Activated CD4-positive, alpha-beta T cell treated with anti-CD3 and anti-CD28 coated beads, Interleukin-2, amount 50 U/mL, for 4 hours (primary cell): ENCODE data around the gene DNAJC1.
"Not testable (repeated sequence)": the region's sequence is repeated elsewhere in the genome, so short reads cannot be mapped to it uniquely, and the experiment has no call there.

Experiments used
- DNase-seq, 2 experiments: peaks; one replicate each; pipeline ENCODE4 v3.0.0-alpha.2; 2020

Gene DNAJC1

DNA sequence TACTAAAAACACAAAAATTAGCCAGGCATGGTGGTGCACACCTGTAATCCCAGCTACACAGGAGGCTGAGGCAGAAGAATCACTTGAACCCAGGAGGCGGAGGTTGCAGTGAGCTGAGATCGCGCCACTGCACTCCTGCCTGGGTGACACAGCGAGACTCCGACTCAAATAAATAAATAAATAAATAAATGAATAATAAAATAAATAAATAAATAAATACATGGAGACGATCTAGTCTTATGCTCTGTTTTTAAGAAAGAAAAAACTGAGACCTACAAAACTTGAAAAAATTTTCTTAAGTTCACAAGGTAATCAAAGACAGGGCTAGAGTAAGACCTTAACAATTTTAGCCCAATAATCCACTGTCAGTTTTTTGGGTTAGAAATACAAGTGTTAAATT is 181.3 kb downstream of the DNAJC1 start:
- DNase-seq: not testable (repeated sequence)

DNA sequence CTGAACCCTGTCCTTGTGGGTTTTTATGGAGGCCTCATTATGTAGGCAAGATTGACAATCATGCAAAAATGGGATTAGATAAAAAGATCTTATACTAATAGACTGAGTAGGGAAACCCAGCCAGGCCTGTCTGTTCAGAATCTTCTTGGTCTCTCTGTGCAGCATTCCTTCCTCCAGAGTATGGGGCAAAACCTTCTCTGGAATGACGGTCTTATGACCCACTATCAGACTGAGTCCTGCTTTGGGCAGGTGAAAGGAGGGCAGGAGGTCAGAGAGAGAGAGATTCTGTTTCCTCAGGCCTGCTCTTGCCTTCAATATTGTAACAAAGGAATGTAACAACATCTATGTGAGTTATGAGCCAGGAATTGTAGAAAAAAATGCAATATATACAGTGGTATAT is 182.6 kb downstream of the DNAJC1 start:
- no peak for DNase-seq

DNA sequence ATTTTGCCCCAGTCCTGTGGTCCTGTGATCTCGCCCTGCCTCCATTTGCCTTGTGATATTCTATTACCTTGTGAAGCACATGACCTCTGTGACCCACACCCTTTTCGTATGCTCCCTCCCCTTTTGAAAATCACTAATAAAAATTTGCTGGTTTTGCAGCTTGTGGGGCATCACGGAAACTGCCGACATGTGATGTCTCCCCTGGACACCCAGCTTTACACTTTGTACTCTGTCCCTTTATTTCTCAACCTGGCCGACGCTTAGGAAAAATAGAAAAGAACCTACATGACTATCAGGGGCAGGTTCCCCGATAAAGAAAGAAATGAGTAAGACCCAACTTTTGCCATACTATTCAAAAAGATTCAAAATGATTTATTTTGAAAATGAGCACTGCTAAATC is 185.1 kb downstream of the DNAJC1 start:
- not testable (repeated sequence) for DNase-seq

DNA sequence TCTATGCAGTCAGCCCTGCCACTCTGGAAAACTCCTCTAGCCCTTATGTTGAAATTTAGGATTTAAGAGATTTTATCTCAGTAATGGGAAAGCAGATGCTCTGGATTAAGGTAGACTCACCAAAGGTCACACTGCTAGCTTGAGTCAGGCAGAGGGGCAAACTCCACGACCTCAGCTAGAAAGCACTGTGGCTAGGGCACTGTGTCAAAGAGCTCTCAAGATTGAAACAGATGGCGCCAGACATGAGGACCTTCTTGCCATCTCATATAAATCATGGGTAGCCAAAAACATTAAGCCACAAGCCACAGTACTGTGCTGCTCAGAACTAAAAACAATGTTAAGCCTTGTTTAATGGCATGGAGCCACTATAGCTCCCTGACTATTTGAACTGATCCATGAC is 188.7 kb downstream of the DNAJC1 start:
- no peak for DNase-seq

DNA sequence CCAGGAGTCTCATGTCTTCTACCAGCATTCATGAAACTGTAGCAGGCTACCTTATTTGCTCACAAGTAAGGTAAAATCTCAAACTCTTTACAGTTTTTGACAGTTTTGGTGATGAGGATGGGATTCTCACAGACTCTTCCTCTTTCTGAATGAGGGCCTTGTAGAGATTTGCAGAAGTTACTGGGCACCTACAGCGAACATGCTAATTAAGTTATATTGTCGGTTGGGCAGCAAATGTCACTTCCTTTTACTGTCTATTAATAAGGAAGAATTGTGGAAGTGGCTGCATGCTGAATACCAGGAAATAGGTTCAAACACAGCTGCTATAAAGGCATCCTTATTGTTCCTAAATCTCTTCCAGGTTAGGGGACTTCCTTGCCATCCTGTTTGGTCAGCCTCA is 189.6 kb downstream of the DNAJC1 start:
- DNase-seq: no peak

DNA sequence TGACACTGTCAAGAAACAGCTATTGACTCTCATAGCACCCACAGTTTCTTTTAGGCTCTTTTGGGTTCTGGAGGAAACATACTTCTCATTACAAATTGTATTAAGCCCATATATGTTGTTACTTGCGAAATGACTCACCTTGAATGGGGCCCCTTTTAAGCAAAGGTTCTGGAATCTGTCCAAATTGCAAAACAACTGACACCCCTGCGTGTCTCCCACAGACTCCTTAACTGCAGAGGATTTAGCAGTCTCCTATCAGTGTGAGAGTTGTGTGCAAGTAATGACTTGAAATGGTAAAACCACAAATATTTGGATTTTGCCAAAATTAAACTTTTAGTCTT is 192.3 kb downstream of the DNAJC1 start:
- no peak for DNase-seq

DNA sequence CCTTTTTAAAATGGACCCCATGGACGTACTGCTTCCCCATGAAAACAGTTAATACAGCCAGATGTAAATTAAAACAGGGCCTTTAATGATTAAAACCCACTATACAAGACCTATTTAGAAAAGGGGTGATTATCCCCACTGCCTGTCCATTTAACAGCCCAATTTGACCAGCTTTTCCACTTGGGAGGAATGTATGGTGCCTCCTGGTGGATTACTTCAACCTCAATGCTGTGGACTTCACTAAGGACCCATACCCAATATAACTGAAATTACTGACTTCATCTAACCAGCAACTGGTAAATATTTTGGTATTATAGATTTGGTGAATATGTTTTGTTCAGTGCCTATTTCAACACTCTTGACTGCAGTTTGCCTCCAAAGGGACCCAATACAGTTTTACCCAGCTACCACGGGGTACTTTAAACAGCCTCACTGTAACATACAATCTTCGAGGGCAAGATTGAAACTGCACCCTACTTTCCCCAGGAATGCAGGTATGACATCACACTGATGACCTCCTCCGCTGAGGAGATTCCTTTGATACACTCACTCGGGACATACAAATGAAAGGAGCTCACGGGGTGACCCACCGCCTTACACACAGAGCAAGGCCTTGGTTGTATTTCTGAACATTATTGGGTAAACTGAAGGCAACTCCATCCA is 192.8 kb downstream of the DNAJC1 start:
- DNase-seq: no peak

DNA sequence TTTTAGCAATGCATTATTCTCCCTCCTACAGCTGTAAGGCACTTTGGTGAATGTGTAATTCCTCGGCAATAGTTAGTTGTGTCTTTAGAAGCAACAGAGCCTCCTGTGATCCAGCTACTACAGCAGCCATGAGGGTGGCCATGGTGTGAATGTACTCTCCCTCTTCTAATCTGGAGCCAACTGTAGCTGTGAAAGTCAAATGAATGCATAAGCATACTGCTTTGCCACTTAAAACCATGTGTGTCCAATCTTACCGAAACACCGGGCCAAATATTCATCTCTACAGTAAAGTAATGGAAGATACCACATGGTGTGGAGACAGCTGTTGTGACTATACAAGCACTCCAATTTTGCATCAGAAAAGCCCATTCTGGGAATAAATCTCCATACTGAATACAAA is 195.0 kb downstream of the DNAJC1 start:
- no peak for DNase-seq

DNA sequence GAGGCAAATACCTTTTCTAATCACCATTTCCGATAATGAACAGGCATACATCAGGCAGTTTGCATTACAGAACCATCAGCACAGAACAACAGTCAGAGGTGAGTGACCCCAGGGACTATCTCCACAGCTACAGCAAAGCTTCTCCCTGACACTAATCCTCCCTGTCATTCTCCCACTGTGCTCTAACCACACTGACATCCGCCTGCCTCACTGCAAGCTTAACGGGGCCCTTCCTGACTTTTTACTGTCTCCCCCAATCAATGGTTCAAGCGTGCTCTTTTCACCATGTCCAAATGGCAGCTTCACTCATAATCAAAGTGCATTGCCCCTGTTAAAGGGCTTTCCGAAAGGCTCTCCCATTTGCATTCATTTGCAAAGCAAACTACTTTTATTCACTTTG is 196.3 kb downstream of the DNAJC1 start:
- no peak for DNase-seq

DNA sequence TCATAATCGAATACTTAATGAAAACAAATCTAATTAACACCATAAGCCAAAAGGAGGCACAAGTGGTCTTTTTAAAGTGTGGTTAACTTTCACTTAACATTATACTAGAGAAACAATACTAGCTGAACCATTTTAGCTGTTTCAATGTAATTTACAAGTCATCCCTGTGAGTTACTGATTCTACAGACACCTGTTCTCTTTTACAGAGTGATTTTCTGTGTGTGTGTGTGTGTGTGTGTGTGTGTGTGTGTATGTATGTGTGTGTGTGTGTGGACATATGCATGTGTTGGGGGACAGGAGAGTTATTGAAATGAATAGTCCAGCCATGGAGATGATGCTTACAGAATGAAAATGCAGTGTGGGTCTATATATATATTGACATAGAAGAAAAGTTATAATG is 200.2 kb downstream of the DNAJC1 start:
- no peak for DNase-seq

DNA sequence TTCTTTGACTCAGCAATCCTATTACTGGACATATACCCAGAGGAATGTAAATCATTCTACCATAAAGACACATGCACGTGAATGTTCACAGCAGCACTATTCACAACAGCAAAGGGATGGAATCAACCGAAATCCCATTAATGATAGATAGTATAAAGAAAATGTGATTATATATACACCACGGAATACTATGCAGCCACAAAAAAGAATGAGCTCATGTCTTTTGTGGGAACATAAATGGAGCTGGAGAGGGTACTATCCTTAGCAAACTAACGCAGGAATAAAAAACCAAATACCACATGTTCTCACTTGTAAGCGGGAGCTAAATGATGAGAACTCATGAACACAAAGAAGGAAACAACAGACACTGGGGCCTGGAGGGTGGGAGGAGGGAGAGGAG is 201.9 kb downstream of the DNAJC1 start:
- DNase-seq: no peak

DNA sequence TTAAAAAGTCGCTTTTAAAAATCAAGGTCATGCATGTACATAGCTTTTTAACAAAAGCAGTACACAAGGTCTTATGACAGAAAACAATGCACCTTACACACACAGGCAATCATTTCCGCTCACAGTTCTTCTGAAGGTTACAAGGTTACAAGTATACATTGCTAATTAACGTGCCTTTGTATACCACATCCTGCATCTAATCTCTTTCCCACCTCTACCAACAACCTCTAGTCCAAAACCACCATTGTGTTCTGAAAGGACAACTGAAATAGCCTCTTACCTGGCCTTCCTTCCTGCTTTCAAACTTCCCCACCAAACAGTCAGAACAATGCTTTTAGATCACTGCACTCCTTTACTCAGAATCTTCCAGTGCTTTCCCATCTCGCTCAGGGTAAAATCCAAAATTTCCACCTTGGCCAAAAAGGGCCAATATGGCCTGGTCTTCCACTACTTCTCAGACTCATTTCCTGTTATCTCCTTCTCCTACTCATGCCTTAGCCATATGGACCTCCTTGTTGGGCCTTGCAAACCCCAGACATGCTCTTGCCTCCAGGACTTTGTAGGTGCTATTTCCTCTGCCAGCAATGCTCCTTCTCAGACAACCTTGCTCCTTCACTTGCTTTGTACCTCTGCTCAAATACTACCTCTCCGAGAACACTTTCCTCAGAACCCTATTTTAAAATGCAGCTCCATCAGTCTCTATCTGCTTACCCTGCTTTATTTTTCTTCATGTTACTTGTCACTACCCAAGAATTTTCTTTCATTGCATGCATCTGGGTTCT is 205.4 kb downstream of the DNAJC1 start:
- DNase-seq: no peak

DNA sequence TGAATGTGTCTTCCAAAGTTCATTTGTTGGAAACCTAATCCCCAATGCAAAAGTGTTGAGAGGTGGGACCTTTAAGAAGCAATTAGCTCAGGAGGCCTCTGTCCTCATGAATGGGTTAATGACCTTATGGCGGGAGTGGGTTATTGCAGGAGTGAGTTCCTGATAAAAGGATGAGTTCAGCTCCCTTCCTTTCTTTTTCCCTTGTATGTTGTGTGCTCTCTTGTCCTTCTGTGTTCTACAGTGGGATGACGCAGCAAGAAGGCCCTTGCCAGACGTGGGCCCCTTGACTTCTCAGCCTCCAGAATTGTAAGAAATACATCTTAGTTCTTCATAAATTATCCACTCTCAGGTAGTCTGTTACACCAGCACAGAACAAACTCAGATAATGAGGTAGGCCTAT is 206.0 kb downstream of the DNAJC1 start:
- no peak for DNase-seq

DNA sequence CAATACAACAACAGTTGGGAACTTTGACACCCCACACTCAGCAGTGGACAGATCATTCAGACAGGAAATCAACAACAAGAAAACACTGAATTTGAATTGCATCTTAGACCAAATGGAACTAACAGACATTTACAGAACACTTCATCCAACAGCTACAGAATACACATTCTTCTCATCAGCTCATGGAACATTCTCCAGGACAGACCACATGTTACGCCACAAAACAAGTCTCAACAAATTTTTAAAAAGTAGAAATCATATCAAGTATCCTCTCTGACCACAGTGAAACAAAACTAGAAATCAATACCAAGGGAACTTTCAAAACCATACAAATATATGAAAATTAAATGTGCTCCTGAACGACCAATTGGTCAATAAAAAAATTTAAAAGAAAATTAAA is 212.3 kb downstream of the DNAJC1 start:
- DNase-seq: no peak

DNA sequence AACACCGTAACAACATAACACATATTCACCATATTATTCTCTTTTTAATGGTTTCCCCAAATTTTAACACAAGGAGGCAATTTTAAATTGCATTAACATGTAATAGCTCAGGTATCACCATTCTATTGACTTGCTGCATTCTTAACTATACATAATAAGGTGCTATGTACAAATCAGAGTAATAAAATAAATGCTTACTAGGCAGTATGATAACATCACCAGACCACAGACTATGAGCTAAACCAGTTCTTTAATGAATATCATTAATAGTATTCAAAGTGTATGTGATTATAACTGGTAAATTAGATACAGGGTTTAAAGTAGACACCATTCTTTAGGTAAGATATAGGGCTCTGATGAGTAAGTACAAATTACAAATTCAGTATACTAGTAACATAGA is 226.6 kb downstream of the DNAJC1 start:
- no peak for DNase-seq

DNA sequence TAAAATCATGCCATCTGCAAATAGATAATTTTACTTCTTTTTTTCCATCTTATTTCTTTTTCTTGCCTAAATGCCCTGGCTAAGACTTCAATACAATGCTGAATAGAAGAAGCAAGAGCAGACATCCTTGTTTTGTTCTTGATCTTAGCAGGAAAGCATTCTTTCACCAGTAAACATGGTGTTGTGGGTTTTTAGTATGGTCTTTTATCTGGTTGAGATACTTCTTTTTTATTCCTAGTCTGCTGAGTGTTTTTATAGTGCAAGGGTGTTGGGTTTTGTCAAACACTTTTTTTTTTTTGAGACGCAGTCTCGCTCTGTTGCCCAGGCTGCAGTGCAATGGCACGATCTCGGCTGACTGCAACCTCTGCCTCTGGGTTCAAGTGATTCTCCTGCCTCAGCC is 232.3 kb downstream of the DNAJC1 start:
- no peak for DNase-seq

DNA sequence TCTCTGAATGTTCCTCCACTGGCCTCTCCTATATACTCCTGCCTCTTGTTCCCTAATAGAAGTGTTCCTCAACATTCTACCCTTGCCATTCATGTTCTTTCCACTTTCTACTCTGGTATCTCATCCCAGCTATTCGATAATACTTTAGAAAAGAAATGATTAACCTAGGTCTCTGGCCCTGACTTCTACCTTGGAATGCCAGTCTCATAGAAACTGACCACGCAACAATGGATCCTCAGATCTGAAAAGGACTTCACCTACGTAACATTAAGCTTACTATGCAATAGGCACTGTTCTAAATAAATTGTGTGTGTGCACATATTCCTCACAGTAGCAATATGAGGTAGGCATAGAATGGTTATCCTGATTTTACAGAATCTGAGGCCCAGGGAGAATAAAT is 234.5 kb downstream of the DNAJC1 start:
- no peak for DNase-seq

DNA sequence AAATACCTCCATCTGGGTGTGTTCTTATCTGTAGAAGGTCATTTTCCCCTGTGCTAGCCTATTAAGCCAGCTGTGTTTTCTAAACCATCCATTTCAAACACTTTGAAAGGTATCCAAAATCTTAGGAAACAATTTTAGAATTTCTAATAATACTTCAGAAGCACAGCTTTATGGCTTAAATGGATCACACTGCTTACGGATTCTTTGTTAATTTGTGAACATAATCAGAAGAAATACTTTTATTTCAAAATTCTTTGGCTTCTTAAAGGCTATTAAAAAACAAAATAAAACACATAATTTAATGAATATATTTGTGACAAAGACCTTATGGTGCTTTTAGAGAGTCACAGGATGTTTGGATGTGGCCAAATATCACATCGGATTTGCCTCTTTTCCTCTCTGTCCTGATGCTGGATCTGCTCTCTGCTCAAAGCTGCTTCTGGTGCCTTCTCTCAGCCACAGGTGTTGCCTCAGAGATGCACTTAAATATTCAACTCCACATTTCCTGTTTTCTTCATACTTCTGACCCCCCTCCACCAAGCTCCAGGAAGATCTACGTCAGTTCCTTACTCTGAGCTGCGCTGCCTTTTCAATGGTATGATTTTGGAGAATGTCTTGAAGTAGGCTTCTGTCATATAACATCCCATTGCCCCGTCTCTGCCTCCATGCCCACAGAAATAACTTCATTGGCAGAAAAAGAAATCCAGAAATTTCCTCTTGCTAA is 238.9 kb downstream of the DNAJC1 start:
- DNase-seq: no peak

DNA sequence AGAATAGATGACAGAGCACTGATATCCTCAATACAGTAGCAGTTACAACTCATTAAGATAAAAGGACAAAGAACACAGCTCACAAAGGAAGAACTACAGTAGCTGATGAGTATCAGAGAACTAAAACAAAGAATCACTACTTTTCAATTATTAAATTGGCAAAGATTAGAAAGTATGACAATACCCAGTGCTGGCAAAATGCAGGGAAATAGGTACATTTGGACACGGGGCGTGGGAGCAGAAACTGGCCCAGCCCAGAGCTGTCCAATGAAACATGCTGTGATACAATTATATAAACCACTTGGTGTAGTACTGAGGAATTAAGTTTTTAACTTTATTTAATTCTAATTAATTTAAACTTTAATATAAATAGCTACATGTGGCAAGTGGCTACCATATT is 243.2 kb downstream of the DNAJC1 start:
- DNase-seq: no peak

DNA sequence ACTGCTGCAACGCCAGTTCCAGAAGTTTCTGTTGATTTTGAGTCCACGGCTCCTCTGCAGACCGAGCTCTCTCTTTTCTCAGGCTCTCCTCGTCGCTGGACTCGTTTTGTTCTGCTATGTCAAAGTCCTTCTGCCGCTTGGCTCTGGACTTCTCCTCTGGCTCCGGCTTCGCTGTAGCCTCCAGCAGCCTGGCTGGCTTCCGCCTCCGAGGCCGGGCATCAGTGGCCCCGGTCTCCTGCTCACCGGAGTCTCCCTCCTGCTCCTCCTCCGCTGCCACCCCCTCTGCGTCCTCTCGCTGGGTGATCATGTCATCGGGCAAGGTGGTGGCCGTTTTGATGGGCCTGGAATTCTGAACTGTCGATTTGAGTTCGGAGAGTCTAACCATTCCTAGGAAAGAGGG is 244.3 kb downstream of the DNAJC1 start:
- no peak for DNase-seq

DNA sequence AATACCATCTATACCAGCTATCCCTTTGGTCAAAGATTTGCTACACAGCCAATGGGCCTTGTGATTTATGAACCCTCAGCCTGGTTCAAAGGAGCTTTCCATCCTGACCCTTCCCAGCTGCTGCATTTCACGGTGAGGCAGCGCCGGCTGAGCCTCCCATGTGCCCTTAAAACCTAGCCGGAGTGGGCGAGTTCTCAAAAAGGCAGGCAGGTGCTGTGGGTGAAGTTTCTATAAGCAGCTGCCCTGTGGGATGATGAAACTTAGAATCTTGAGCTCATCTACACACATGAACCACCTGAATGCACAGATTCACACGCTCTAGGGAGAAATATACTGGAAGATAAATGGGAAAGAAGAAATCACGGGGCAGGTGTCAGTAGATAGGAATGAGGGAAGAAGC is 244.8 kb downstream of the DNAJC1 start:
- no peak for DNase-seq

DNA sequence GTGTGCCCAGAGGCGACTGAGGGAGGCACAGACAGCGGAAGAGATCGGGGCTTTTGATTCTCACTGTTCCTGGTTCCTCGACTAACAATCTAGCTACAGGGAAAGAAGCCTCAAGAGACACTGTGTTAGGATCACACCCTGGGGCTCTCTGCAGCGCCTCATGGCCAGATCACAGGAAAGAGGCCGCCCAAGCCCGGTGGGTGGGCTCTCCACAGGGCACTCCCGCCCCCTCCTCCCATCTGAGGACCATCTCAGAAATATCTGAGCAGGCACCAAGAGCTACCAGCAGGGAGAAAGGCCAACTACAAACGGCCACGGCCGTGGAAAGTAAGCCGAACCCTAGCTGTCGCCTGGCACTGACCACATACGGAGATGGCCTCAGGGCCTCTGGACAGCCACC is 245.3 kb downstream of the DNAJC1 start:
- DNase-seq: no peak

DNA sequence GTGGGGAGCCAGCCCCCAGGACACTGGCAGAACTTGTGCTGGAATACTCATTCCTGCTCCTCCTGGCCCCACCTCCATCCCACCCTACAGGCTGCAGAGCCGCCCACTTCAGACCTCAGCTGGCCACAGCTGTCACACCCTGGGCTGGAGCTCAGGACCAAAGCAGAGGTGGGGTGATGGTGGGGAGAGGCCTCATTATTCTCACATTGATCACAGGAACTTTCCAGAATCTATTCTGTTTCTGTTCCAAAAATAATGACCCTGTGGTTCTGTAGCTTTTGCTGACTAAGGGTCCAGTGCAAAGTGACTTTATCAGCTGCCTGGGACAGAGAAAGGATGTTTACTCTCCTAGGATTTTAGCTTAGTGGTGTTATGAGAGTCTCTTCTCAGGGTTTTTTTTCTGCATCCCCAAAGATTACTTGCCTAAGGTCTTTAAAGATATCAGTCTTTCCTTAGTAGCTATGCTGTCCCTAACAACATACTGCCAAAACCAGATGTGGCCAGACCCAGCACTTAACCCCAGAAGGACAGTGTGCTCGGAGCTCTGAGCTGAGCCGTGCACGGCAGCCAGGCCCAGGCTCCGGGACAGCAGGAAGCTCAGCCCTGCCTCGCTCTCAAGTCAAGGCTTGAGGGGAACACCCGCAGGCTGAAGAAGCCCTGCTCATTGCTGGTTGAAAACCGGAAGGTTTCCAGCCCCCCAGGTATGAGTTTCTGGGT is 246.2 kb downstream of the DNAJC1 start:
- DNase-seq: no peak

DNA sequence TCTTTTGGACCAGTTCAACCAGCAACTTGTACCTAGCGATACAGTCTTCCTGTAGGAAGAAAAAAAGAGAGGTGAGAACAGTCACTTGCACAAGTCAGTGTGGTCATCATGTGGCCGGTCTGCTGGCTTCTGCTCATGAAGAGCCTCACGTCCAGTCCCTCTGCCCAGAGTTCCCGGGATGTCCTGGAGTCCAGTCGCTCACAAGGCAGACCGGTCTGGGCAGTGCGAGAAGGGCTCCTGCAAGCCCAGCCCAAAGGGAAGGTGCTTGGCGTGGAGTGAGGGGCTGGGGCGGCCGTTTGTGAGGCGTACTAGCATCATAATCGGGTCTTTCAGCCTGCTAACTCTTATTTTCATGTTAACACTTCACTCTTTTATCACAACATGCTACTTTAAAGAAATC is 246.8 kb downstream of the DNAJC1 start:
- DNase-seq: no peak
